Astrocyte (in vitro differentiated cells and primary cell): ENCODE measurements around the gene PRKG1.

Experiments
- CTCF ChIP-seq: IDR thresholded peaks from 2 replicates; pipeline ENCODE4 v1.5.1; 2011; ENCODE audit warnings: low read depth, mild to moderate bottlenecking, inconsistent platforms, low read length, moderate library complexity; ENCODE audit not compliant: insufficient read depth
- EZH2 ChIP-seq: IDR thresholded peaks from 2 replicates; pipeline ENCODE4 v1.6.1; 2012; ENCODE audit warnings: mild to moderate bottlenecking, low read length, inconsistent platforms; ENCODE audit not compliant: insufficient read depth

- TF ChIP-seq CTCF (no peak), EZH2 (no peak)
Measured at GRCh38 chr10:52343439-52343838, 1269.2 kb downstream of the PRKG1 start.
